Tibial nerve (tissue), 4 donors: ENCODE measurements around the gene DFFB.

Experiments
- EP300 ChIP-seq, 2 donors: sonication (generic); formaldehyde crosslinking; IDR thresholded peaks; one replicate each; pipeline ENCODE4 v1.6.1; 2017; ENCODE audit warnings: antibody characterized with exemption in 2 of 2, mild to moderate bottlenecking in 1 of 2
- POLR2A ChIP-seq, 2 donors: fragments of 450-650 bp; IDR thresholded peaks; one replicate each; pipeline ENCODE4 v1.6.1; 2017; ENCODE audit warnings: antibody characterized with exemption in 2 of 2, mild to moderate bottlenecking in 2 of 2, moderate library complexity in 2 of 2
- TF ChIP-seq, protein P1 (sequence below), 5 experiments: fragments of 200-600 bp in 3 of 5; fragments of 450-650 bp in 2 of 5; sonication (generic) in 3 of 5; IDR thresholded peaks; one replicate each; pipeline ENCODE4 v1.5.1; 2016 to 2019; ENCODE audit warnings: antibody characterized with exemption in 5 of 5, mild to moderate bottlenecking in 3 of 5, moderate library complexity in 2 of 5

DNA sequence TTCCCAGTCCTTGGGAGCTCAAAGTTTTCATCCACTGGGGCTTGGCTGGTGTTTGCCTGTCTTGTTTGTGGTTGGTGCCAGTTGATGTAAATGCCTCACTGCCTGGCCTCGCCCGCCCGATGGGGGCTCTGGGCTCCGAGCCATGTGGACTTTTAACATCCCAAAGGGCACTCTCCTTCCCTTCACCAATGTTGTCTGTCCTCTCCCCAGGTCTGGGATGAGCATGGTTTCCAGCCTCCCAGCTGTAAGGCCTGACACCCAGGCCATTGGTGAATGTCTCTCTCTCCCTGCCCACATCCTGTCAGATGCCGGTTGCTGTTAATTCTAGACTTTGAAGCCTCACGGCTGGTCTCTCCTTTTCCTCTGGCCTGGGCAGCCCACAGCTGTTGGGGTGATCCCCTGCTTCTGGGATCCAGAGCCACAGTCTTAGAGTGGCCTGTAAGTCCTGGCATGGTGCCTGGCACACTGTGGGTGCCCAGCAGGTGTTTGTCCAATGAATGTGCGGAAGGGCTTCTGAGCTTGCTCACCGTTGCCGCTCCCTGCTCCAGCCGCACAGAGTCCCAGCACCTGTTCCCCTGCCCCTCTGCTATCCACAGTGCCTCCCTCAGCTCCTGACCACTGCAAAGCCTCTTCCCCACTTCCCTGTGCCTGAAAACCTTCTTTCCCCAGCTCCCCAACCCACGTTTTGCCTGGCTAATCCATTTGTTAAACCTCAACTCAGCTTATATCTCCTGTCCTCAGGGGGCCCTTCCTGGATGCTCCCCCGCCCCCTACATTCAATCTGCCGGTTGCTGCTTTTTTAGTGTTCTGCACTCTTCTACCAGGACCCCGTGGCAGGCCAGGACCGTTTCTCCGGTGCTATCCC, 46.1 kb downstream of the DFFB start:
- TF ChIP-seq, protein P1, sequence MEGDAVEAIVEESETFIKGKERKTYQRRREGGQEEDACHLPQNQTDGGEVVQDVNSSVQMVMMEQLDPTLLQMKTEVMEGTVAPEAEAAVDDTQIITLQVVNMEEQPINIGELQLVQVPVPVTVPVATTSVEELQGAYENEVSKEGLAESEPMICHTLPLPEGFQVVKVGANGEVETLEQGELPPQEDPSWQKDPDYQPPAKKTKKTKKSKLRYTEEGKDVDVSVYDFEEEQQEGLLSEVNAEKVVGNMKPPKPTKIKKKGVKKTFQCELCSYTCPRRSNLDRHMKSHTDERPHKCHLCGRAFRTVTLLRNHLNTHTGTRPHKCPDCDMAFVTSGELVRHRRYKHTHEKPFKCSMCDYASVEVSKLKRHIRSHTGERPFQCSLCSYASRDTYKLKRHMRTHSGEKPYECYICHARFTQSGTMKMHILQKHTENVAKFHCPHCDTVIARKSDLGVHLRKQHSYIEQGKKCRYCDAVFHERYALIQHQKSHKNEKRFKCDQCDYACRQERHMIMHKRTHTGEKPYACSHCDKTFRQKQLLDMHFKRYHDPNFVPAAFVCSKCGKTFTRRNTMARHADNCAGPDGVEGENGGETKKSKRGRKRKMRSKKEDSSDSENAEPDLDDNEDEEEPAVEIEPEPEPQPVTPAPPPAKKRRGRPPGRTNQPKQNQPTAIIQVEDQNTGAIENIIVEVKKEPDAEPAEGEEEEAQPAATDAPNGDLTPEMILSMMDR (IDR thresholded peaks at IDR 0.05), result no peak
- TF ChIP-seq POLR2A (IDR thresholded peaks at IDR 0.05) (no peak), EP300 (IDR thresholded peaks at IDR 0.05) (no peak)
